Neuronal stem cell (in vitro differentiated cells): ENCODE data around the gene TTC33.
"Not testable (repeated sequence)": the region's sequence is repeated elsewhere in the genome, so short reads cannot be mapped to it uniquely, and the experiment has no call there.

Experiments
- DNase-seq: peaks from one replicate; pipeline ENCODE4 v3.0.0-alpha.2; 2013; ENCODE audit warnings: low spot score
- H2AFZ ChIP-seq: one replicate; pipeline ENCODE4 v1.6.1; 2013; ENCODE audit warnings: mild to moderate bottlenecking, low read length, inconsistent platforms
- H2AK5ac ChIP-seq: 2 replicates; pipeline ENCODE4 v1.6.1; 2013; ENCODE audit warnings: low read depth, mild to moderate bottlenecking, inconsistent platforms, low read length, moderate library complexity, mixed read lengths
- H2BK120ac ChIP-seq: 2 replicates; pipeline ENCODE4 v1.6.1; 2013; ENCODE audit warnings: low read depth, mild to moderate bottlenecking, inconsistent platforms, low read length, moderate library complexity, mixed read lengths
- H2BK12ac ChIP-seq: one replicate; pipeline ENCODE4 v1.6.1; 2013; ENCODE audit warnings: low read length, inconsistent platforms
- H2BK15ac ChIP-seq: 2 replicates; pipeline ENCODE4 v1.6.1; 2013; ENCODE audit warnings: mild to moderate bottlenecking, low read length, inconsistent platforms, mixed read lengths
- H2BK5ac ChIP-seq: one replicate; pipeline ENCODE4 v1.6.1; 2013; ENCODE audit warnings: inconsistent platforms, mild to moderate bottlenecking, low read length, moderate library complexity
- H3K14ac ChIP-seq: one replicate; pipeline ENCODE4 v1.6.1; 2013; ENCODE audit warnings: low read length, inconsistent platforms
- H3K18ac ChIP-seq: 2 replicates; pipeline ENCODE4 v1.6.1; 2013; ENCODE audit warnings: low read length, inconsistent platforms
- H3K23ac ChIP-seq: 2 replicates; pipeline ENCODE4 v1.6.1; 2013; ENCODE audit warnings: low read depth, mild to moderate bottlenecking, mixed read lengths, low read length, inconsistent platforms; ENCODE audit not compliant: poor library complexity
- H3K27ac ChIP-seq: replicated peaks from 3 replicates; pipeline ENCODE4 v1.5.1; 2013; ENCODE audit warnings: low read length, inconsistent platforms
- H3K27me3 ChIP-seq, 3 experiments: 2 replicates each; pipeline ENCODE4 v1.6.1; 2013; ENCODE audit warnings: low read length in 3 of 3, mild to moderate bottlenecking in 2 of 3, inconsistent platforms in 1 of 3, low read depth in 1 of 3, mixed read lengths in 1 of 3, moderate library complexity in 1 of 3; ENCODE audit not compliant: control insufficient read depth in 3 of 3, insufficient read depth in 3 of 3
- H3K36me3 ChIP-seq, 2 donors: replicated peaks in 1 of 2; 2 replicates each; pipeline ENCODE4 v1.6.1; 2013; ENCODE audit warnings: low read length in 2 of 2; ENCODE audit not compliant: control insufficient read depth in 2 of 2, insufficient read depth in 2 of 2
- H3K4ac ChIP-seq: 2 replicates; pipeline ENCODE4 v1.6.1; 2013; ENCODE audit warnings: inconsistent platforms, mild to moderate bottlenecking, low read length, moderate library complexity
- H3K4me1 ChIP-seq, 2 donors: 1 replicate in 1 of 2; 2 replicates in 1 of 2; pipeline ENCODE4 v1.6.1; 2013; ENCODE audit warnings: low read length in 2 of 2, low read depth in 1 of 2; ENCODE audit not compliant: control insufficient read depth in 2 of 2, insufficient read depth in 1 of 2
- H3K4me2 ChIP-seq: one replicate; pipeline ENCODE4 v1.6.1; 2013; ENCODE audit warnings: mild to moderate bottlenecking, low read length, inconsistent platforms; ENCODE audit not compliant: insufficient read depth, poor library complexity, severe bottlenecking
- H3K4me3 ChIP-seq, 2 donors: 2 replicates each; pipeline ENCODE4 v1.5.1; 2013; ENCODE audit warnings: low read length in 2 of 2, mild to moderate bottlenecking in 2 of 2, inconsistent platforms in 1 of 2, moderate library complexity in 1 of 2
- H3K79me1 ChIP-seq: one replicate; pipeline ENCODE4 v1.6.1; 2013; ENCODE audit warnings: low read depth, mild to moderate bottlenecking, inconsistent platforms, low read length, moderate library complexity
- H3K9ac ChIP-seq: one replicate; pipeline ENCODE4 v1.6.1; 2013; ENCODE audit warnings: mild to moderate bottlenecking, low read depth, low read length, inconsistent platforms; ENCODE audit not compliant: poor library complexity
- H3K9me3 ChIP-seq, 2 donors: replicated peaks in 1 of 2; 2 replicates each; pipeline versions ENCODE3 to v1.6.1; 2013; ENCODE audit warnings: low read length in 2 of 2, mild to moderate bottlenecking in 2 of 2, inconsistent platforms in 1 of 2, low read depth in 1 of 2, mixed read lengths in 1 of 2, moderate library complexity in 1 of 2; ENCODE audit not compliant: control insufficient read depth in 2 of 2, insufficient read depth in 1 of 2
- H4K8ac ChIP-seq: one replicate; pipeline ENCODE4 v1.6.1; 2013; ENCODE audit warnings: low read depth, mild to moderate bottlenecking, inconsistent platforms, low read length, moderate library complexity
- H4K91ac ChIP-seq: one replicate; pipeline ENCODE4 v1.6.1; 2013; ENCODE audit warnings: low read length, low read depth, mild to moderate bottlenecking, inconsistent platforms; ENCODE audit not compliant: poor library complexity
- whole genome bisulfite sequencing, 2 donors: extraction: QIAGEN DNeasy Blood & Tissue Kit; methylation state at CpG; one replicate each; pipeline ENCODE4 v1.1.7; 2013; ENCODE audit warnings: missing lambda C conversion rate in 2 of 2, mixed read lengths in 1 of 2; ENCODE audit not compliant: insufficient read length in 2 of 2, insufficient replicate concordance in 1 of 2; ENCODE audit errors: extremely low coverage in 2 of 2; 5-methylcytosine and 5-hydroxymethylcytosine counted together

Gene TTC33

GRCh38 chr5:40790947-40791593 is 35.3 kb upstream of the TTC33 start:
- Histone ChIP-seq H3K27me3 (no peaks in the 10 kb centered on the region), H3K79me1 (peaks cover 8% of the 10 kb centered on the region), H3K18ac (no peak overlapping the region), H3K4me2 (no peak overlapping the region), H2BK120ac (no peak overlapping the region), H3K4me1 (no peaks in the 10 kb centered on the region), H2AK5ac (no peak overlapping the region), H3K23ac (no peak overlapping the region), H3K9me3 (peaks cover 0 to 18% of the 10 kb centered on the region in 2 donors), H4K8ac (no peak overlapping the region), H4K91ac (no peak overlapping the region), H3K36me3 (peaks cover 0 to 17% of the 10 kb centered on the region in 2 donors), H3K4me3 (no peak overlapping the region), H2AFZ (no peak overlapping the region), H2BK15ac (no peak overlapping the region), H2BK5ac (no peak overlapping the region), H3K4ac (no peak overlapping the region), H2BK12ac (no peak overlapping the region), H3K14ac (no peak overlapping the region), H3K9ac (no peak overlapping the region), H3K27ac (no peak overlapping the region)
- WGBS, 2 donors, result no CpG with 5 or more reads among the region's 3 CpGs
- no peak for DNase-seq

- not testable (repeated sequence) for H2BK15ac ChIP-seq, H3K4ac ChIP-seq, H3K9ac ChIP-seq, DNase-seq, H4K8ac ChIP-seq, H2BK5ac ChIP-seq, H2BK12ac ChIP-seq, H2AFZ ChIP-seq, H2AK5ac ChIP-seq, H3K36me3 ChIP-seq, H3K79me1 ChIP-seq, H3K4me2 ChIP-seq, H3K4me3 ChIP-seq, H2BK120ac ChIP-seq, H3K23ac ChIP-seq, H3K18ac ChIP-seq, H3K27me3 ChIP-seq, H3K14ac ChIP-seq, H3K27ac ChIP-seq, H3K4me1 ChIP-seq, H4K91ac ChIP-seq
- WGBS, 2 donors, result no CpG with 5 or more reads among the region's 5 CpGs
- H3K9me3 ChIP-seq, result peaks cover 0 to 18% of the 10 kb centered on the region in 2 donors
These were observed 33.2 kb upstream of the TTC33 start for GRCh38 chr5:40788941-40789340.

- no peak overlapping the region for H2BK15ac ChIP-seq
- no peak overlapping the region for H3K14ac ChIP-seq
- DNase-seq, result no peak
- peaks cover 0 to 6% of the 10 kb centered on the region in 2 donors for H3K36me3 ChIP-seq
- H2BK120ac ChIP-seq, result no peak overlapping the region
- peaks cover 0 to 18% of the 10 kb centered on the region in 2 donors for H3K9me3 ChIP-seq
- no peak overlapping the region for H2BK12ac ChIP-seq
- H3K4me2 ChIP-seq, result no peak overlapping the region
- H3K9ac ChIP-seq, result no peak overlapping the region
- H3K4me1 ChIP-seq, result no peaks in the 10 kb centered on the region
- H4K91ac ChIP-seq, result no peak overlapping the region
- H3K79me1 ChIP-seq, result peaks cover 6% of the 10 kb centered on the region
- H3K27me3 ChIP-seq, result no peaks in the 10 kb centered on the region
- no CpG with 5 or more reads among the region's 1 CpG for WGBS, 2 donors
- no peak overlapping the region for H2AK5ac ChIP-seq
- H2AFZ ChIP-seq, result no peak overlapping the region
- H3K4ac ChIP-seq, result no peak overlapping the region
- H3K27ac ChIP-seq, result no peak overlapping the region
- no peak overlapping the region for H2BK5ac ChIP-seq
- H3K18ac ChIP-seq, result no peak overlapping the region
- no peak overlapping the region for H4K8ac ChIP-seq
- no peak overlapping the region for H3K4me3 ChIP-seq
- H3K23ac ChIP-seq, result no peak overlapping the region
These were observed 32.2 kb upstream of the TTC33 start for GRCh38 chr5:40787986-40788385.

- not testable (repeated sequence) for H2AK5ac ChIP-seq, H3K4ac ChIP-seq, H2BK15ac ChIP-seq, DNase-seq, H4K91ac ChIP-seq, H3K9ac ChIP-seq, H2BK12ac ChIP-seq, H3K4me3 ChIP-seq, H2AFZ ChIP-seq, H3K14ac ChIP-seq, H3K36me3 ChIP-seq, H3K23ac ChIP-seq, H3K4me1 ChIP-seq, H2BK120ac ChIP-seq, H3K27ac ChIP-seq, H2BK5ac ChIP-seq, H3K79me1 ChIP-seq, H3K18ac ChIP-seq, H3K4me2 ChIP-seq, H4K8ac ChIP-seq, H3K27me3 ChIP-seq
- H3K9me3 ChIP-seq, result peaks cover 0 to 18% of the 10 kb centered on the region in 2 donors
- no CpG with 5 or more reads among the region's 3 CpGs for WGBS, 2 donors
These were observed 30.9 kb upstream of the TTC33 start for GRCh38 chr5:40786664-40787063.
